ENCODE measurements around the gene MYH16.
"Not testable (repeated sequence)": the region's sequence is repeated elsewhere in the genome, so short reads cannot be mapped to it uniquely, and the experiment has no call there.

GRCh38 chr7:99274908-99275307 is 2.3 kb downstream of the MYH16 start:
- TF ChIP-seq CTCF (IDR thresholded peaks at IDR 0.05 in 8 of 11, conservative IDR thresholded peaks at IDR 0.05 in 3 of 11); POLR2AphosphoS5 (IDR thresholded peaks at IDR 0.05); POLR2A (IDR thresholded peaks at IDR 0.05): not testable (repeated sequence)
